Naive thymus-derived CD4-positive, alpha-beta T cell (primary cell): ENCODE measurements around the gene CRX. TPM values are rescaled to one million over a fixed set of nuclear protein-coding genes. Genes with fewer than 3 reads are reported as not detected.
"Not testable (repeated sequence)": the region's sequence is repeated elsewhere in the genome, so short reads cannot be mapped to it uniquely, and the experiment has no call there.

Experiments
- ATAC-seq: fragments of 150-1000 bp; cut with Tn5 transposase; 2 replicates; pipeline ENCODE4 v1.10.0; 2021; ENCODE audit warnings: mild to moderate bottlenecking, moderate library complexity
- CTCF ChIA-PET: fragments of 350-600 bp; sonication (Branson Sonifier 250); formaldehyde crosslinking; loops from one replicate; lab custom pipeline; 2021; ENCODE audit warnings: antibody characterized with exemption; lab: Charles Lee
- POLR2A ChIA-PET: fragments of 350-600 bp; sonication (Branson Sonifier 250); formaldehyde crosslinking; loops from one replicate; lab custom pipeline; 2021; ENCODE audit warnings: antibody characterized with exemption, inconsistent platforms; lab: Charles Lee
- DNase-seq, 9 donors: peaks; one replicate each; pipeline versions ENCODE4 v3.0.0 to v3.0.0-alpha.2; 2020 to 2022; ENCODE audit warnings: mixed read lengths in 1 of 9
- H3K27ac ChIP-seq: one replicate; pipeline ENCODE4 v1.7.0; 2013; ENCODE audit warnings: mild to moderate bottlenecking, low read depth, low read length, moderate library complexity
- H3K27me3 ChIP-seq, 2 donors: one replicate each; pipeline ENCODE4 v1.7.0; 2013; ENCODE audit warnings: low read length in 2 of 2, mild to moderate bottlenecking in 2 of 2, moderate library complexity in 2 of 2; ENCODE audit not compliant: control insufficient read depth in 2 of 2, insufficient read depth in 2 of 2
- H3K36me3 ChIP-seq, 3 experiments: 1 replicate in 2 of 3; 2 replicates in 1 of 3; pipeline ENCODE4 v1.7.0; 2013; ENCODE audit warnings: low read length in 3 of 3, mild to moderate bottlenecking in 3 of 3, moderate library complexity in 1 of 3; ENCODE audit not compliant: insufficient read depth in 3 of 3, control insufficient read depth in 2 of 3
- H3K4me1 ChIP-seq, 2 donors: one replicate each; pipeline ENCODE4 v1.7.0; 2013; ENCODE audit warnings: low read length in 2 of 2, mild to moderate bottlenecking in 2 of 2, moderate library complexity in 1 of 2; ENCODE audit not compliant: control insufficient read depth in 2 of 2, insufficient read depth in 2 of 2
- H3K4me3 ChIP-seq: 2 replicates; pipeline ENCODE4 v1.7.0; 2013; ENCODE audit warnings: mild to moderate bottlenecking, low read length
- H3K9me3 ChIP-seq, 3 experiments: 1 replicate in 2 of 3; 2 replicates in 1 of 3; pipeline ENCODE4 v1.7.0; 2013; ENCODE audit warnings: low read length in 3 of 3; ENCODE audit not compliant: control insufficient read depth in 2 of 3
- H3K27ac Mint-ChIP-seq, 9 donors: one replicate each; pipeline ENCODE4 v1.8.0; 2020 to 2022; ENCODE audit warnings: mixed read lengths in 9 of 9, mild to moderate bottlenecking in 8 of 9, moderate library complexity in 5 of 9, inconsistent platforms in 2 of 9
- H3K27me3 Mint-ChIP-seq, 5 donors: one replicate each; pipeline ENCODE4 v1.8.0; 2021 to 2022; ENCODE audit warnings: mixed read lengths in 5 of 5, mild to moderate bottlenecking in 1 of 5
- H3K36me3 Mint-ChIP-seq, 5 donors: one replicate each; pipeline ENCODE4 v1.8.0; 2020 to 2022; ENCODE audit warnings: mixed read lengths in 5 of 5, mild to moderate bottlenecking in 3 of 5, inconsistent platforms in 1 of 5
- H3K4me1 Mint-ChIP-seq, 7 donors: one replicate each; pipeline ENCODE4 v1.8.0; 2020 to 2022; ENCODE audit warnings: mixed read lengths in 7 of 7, mild to moderate bottlenecking in 3 of 7, inconsistent platforms in 1 of 7
- H3K4me3 Mint-ChIP-seq, 10 donors: one replicate each; pipeline ENCODE4 v1.8.0; 2020 to 2022; ENCODE audit warnings: mild to moderate bottlenecking in 10 of 10, mixed read lengths in 10 of 10, moderate library complexity in 6 of 10, inconsistent platforms in 2 of 10
- H3K9me3 Mint-ChIP-seq, 11 donors: one replicate each; pipeline ENCODE4 v1.8.0; 2020 to 2022; ENCODE audit warnings: mixed read lengths in 11 of 11, mild to moderate bottlenecking in 4 of 11, inconsistent platforms in 1 of 11, moderate library complexity in 1 of 11
- intact Hi-C, 2 donors: fragments of 100-400 bp; cut with micrococcal nuclease; formaldehyde crosslinking; loops; one replicate each; pipeline ENCODE4 v1.15.1; 2023
- polyA plus RNA-seq, 2 donors: library from polyadenylated mRNA; unstranded; fragments of 300-500 nt; fragmentation: Illumina TruSeq; gene quantifications; one replicate each; pipeline ENCODE4 v1.2.3, GENCODE V29; 2021
- total RNA-seq, 6 experiments: library from RNA in 5 of 6; stranded (reverse) in 5 of 6; gene quantifications; 1 replicate in 5 of 6; 2 replicates in 1 of 6; pipeline ENCODE4 v1.2.3 and lab custom pipeline; 2021 to 2026

The CRX gene
- total and polyA plus RNA-seq, 7 experiments from 2014 or later = not detected

DNA sequence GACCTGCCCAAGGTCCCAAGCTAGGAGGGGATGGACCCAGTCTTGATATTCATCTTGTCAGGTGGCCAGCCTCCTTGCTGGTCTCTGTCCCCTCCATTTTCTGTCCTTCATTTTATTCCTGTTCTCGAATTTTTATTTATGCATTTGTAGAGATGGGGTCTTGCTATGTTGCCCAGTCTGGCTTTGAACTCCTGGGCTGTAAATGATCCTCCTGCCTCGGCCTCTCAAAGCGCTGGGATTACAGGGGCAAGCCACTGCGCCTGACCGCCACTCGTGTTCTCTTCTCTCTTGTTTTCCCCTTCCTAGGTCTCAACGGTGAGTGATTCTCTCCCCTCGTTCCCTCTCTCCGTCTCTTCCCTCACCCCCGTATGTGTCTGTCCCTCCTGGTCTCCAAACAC lies 26.7 kb downstream of the CRX start:
- no peak overlapping the region for H3K4me3 Mint-ChIP-seq
- DNase-seq = no peak
- H3K27ac Mint-ChIP-seq = no peak overlapping the region
- POLR2A ChIA-PET = no interaction called here
- intact Hi-C loops = no loop called here
- CTCF ChIA-PET = interaction anchor here (1.0 kb wide), 1 partner anchor 80 kb away, joined by 3 read pairs; no protein-coding TSS in a partner anchor
- Histone ChIP-seq H3K9me3 (no peaks in the 10 kb centered on the region), H3K27ac (no peak overlapping the region), H3K4me1 (no peaks in the 10 kb centered on the region), H3K27me3 (peaks cover 5 to 6% of the 10 kb centered on the region in 2 donors), H3K4me3 (no peak overlapping the region), H3K36me3 (no peaks in the 10 kb centered on the region)
- H3K9me3 Mint-ChIP-seq = peaks cover 0 to 5% (median 0%) of the 10 kb centered on the region in 11 donors
- peaks cover 30 to 69% (median 49%) of the 10 kb centered on the region in 5 donors for H3K27me3 Mint-ChIP-seq
- H3K4me1 Mint-ChIP-seq = peaks cover 7 to 17% (median 12%) of the 10 kb centered on the region in 7 donors
- H3K36me3 Mint-ChIP-seq = peaks cover 0 to 2% (median 0%) of the 10 kb centered on the region in 5 donors
- ATAC-seq = no peak

DNA sequence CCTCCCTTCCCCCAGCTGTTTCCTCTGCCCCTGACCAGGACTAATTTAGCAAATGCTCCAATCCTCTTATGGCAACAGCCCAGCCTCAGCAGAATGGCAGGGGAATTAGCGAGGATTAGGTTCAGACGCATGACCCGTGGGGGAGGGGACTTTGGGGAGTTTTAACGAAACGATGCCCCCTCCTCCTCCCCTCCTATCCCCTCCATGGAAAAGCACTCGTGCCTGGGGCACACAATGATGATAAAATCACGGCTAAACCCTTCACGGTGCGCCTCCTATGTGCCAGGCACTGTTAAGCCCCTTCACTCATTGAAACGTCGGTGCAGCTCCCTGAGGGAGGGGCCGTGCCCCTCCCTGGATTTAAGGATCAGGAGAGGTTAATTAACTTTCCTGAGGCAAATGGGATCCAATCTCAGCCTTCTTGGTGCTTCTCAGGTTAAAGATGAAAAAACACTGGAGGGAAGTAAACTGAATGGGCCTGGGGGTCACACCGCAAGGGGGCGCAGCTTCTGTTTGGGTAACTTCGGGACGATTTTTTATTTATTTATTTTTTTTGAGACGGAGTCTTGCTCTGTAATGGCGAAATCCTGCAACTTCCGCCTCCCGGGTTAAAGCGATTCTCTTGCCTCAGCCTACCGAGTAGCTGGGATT lies 27.2 kb downstream of the CRX start:
- peaks cover 7 to 22% (median 15%) of the 10 kb centered on the region in 7 donors for H3K4me1 Mint-ChIP-seq
- intact Hi-C loops = no loop called here
- no peaks in the 10 kb centered on the region for H3K9me3 ChIP-seq
- ChIA-PET CTCF (interaction anchor here (1.1 kb wide), 1 partner anchor 18 kb away, joined by 5 read pairs; no protein-coding TSS in a partner anchor), POLR2A (interaction anchor here (0.8 kb wide), 1 partner anchor 1850 kb away, joined by 6 read pairs; no protein-coding TSS in a partner anchor)
- H3K27me3 Mint-ChIP-seq = peaks cover 33 to 70% (median 49%) of the 10 kb centered on the region in 5 donors
- H3K4me1 ChIP-seq = no peaks in the 10 kb centered on the region
- ATAC-seq (no peak), DNase-seq (peak in 5 of 9 donors; percentile 21 to 28 (median 27))
- H3K27me3 ChIP-seq = peaks cover 5 to 6% of the 10 kb centered on the region in 2 donors
- H3K9me3 Mint-ChIP-seq = peaks cover 0 to 5% (median 0%) of the 10 kb centered on the region in 11 donors
- peak overlapping the region in 6 of 10 donors; percentile 29 to 64 (median 46) for H3K4me3 Mint-ChIP-seq
- no peak overlapping the region for H3K4me3 ChIP-seq
- peaks cover 0 to 2% (median 0%) of the 10 kb centered on the region in 5 donors for H3K36me3 Mint-ChIP-seq
- no peak overlapping the region for H3K27ac ChIP-seq
- peak overlapping the region in 2 of 9 donors; percentile 9 to 13 for H3K27ac Mint-ChIP-seq
- no peaks in the 10 kb centered on the region for H3K36me3 ChIP-seq

DNA sequence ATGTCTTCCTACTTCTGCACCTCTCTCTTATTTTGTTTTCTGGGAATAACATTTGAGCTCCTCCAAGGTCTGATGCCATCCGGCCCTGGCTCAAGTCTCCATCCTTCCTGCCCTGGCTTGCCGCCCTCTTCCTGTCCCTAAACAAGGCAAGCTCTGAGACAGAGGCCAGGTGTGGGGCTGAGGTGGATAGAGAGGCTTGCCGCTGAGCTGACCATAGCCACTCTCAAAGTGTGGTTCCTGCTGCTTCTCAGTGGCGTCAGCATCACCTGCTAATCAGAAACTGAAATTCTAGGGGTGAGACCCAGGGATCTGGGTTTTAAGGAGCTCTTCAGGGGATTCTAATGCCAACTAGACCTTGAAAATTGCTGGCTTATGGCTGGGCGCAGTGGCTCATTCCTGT lies 31.3 kb downstream of the CRX start:
- Histone ChIP-seq H3K27ac (no peak overlapping the region), H3K4me3 (no peak overlapping the region), H3K27me3 (peaks cover 5 to 6% of the 10 kb centered on the region in 2 donors), H3K9me3 (no peaks in the 10 kb centered on the region), H3K4me1 (no peaks in the 10 kb centered on the region), H3K36me3 (no peaks in the 10 kb centered on the region)
- Mint-ChIP-seq H3K4me3 (no peak overlapping the region), H3K27me3 (peaks cover 31 to 47% (median 34%) of the 10 kb centered on the region in 5 donors), H3K4me1 (peaks cover 7 to 35% (median 28%) of the 10 kb centered on the region in 7 donors), H3K27ac (peak overlapping the region in 1 of 9 donors; percentile 42), H3K9me3 (peaks cover 0 to 5% (median 0%) of the 10 kb centered on the region in 11 donors), H3K36me3 (peaks cover 0 to 2% (median 0%) of the 10 kb centered on the region in 5 donors)
- ChIA-PET CTCF (interaction anchor here (0.7 kb wide), 1 partner anchor 16 kb away, joined by 3 read pairs; no protein-coding TSS in a partner anchor), POLR2A (no interaction called here)
- intact Hi-C loops = no loop called here
- DNase-seq (no peak), ATAC-seq (no peak)

DNA sequence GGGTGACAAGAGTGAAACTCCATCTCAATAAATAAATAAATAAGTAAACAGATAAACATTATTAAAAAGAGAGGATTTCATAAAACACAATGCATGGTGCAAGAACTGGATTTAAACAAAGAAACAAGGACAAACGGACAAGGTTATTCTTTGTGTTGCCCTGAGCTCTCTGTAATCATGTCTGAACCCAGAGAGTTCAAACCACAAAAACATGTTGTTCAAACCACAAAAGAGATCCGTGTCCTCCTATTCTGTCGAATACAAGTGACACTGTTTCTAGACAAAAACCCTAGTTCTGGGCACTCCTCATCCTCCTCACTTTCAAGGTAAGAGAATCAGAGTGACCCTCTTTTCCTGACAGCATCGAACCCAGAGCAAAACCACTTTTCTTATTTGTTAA lies 32.7 kb downstream of the CRX start:
- Histone ChIP-seq H3K9me3 (no peaks in the 10 kb centered on the region), H3K4me3 (no peak overlapping the region), H3K4me1 (no peaks in the 10 kb centered on the region), H3K27me3 (no peaks in the 10 kb centered on the region), H3K27ac (no peak overlapping the region), H3K36me3 (no peaks in the 10 kb centered on the region)
- Mint-ChIP-seq H3K36me3 (peaks cover 0 to 1% (median 0%) of the 10 kb centered on the region in 5 donors), H3K4me3 (peak overlapping the region in 1 of 10 donors; percentile 35), H3K27ac (no peak overlapping the region), H3K4me1 (peaks cover 5 to 26% (median 20%) of the 10 kb centered on the region in 7 donors), H3K27me3 (peaks cover 21 to 36% (median 22%) of the 10 kb centered on the region in 5 donors), H3K9me3 (peaks cover 0 to 4% (median 0%) of the 10 kb centered on the region in 11 donors)
- ChIA-PET CTCF (interaction anchor here (0.6 to 0.8 kb wide), 2 partner anchors 118 to 418 kb away, joined by 3 read pairs; no protein-coding TSS in a partner anchor), POLR2A (no interaction called here)
- intact Hi-C loops = no loop called here
- DNase-seq = peak in 1 of 9 donors; percentile 4
- ATAC-seq = no peak

DNA sequence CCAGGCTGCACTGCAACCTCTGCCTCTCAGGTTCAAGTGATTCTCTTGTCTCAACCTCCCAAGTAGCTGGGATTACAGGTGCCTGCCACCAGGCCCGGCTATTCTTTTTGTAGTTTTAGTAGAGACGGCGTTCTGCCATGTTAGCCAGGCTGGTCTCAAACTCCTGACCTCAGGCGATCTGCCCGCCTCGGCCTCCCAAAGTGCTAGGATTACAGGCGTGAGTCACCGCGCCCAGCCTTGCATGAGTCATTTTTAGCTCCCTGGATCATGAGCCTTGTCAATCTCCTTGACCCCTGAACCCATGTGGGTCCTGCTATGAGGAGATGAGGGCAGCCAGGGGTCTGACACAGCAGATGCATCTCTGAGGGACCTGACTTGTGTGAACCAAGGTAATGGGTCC lies 36.5 kb downstream of the CRX start:
- peaks cover 8 to 25% (median 15%) of the 10 kb centered on the region in 5 donors for H3K27me3 Mint-ChIP-seq
- H3K9me3 Mint-ChIP-seq, POLR2A ChIA-PET, ATAC-seq, intact Hi-C loops, H3K27ac ChIP-seq, H3K27me3 ChIP-seq, H3K36me3 ChIP-seq, H3K4me3 Mint-ChIP-seq, H3K36me3 Mint-ChIP-seq, H3K4me3 ChIP-seq, H3K4me1 ChIP-seq, DNase-seq, H3K9me3 ChIP-seq, H3K27ac Mint-ChIP-seq: not testable (repeated sequence)
- CTCF ChIA-PET = interaction anchor here (1.6 kb wide), 1 partner anchor 11 kb away, joined by 4 read pairs; no protein-coding TSS in a partner anchor
- H3K4me1 Mint-ChIP-seq = peaks cover 0 to 21% (median 17%) of the 10 kb centered on the region in 7 donors

DNA sequence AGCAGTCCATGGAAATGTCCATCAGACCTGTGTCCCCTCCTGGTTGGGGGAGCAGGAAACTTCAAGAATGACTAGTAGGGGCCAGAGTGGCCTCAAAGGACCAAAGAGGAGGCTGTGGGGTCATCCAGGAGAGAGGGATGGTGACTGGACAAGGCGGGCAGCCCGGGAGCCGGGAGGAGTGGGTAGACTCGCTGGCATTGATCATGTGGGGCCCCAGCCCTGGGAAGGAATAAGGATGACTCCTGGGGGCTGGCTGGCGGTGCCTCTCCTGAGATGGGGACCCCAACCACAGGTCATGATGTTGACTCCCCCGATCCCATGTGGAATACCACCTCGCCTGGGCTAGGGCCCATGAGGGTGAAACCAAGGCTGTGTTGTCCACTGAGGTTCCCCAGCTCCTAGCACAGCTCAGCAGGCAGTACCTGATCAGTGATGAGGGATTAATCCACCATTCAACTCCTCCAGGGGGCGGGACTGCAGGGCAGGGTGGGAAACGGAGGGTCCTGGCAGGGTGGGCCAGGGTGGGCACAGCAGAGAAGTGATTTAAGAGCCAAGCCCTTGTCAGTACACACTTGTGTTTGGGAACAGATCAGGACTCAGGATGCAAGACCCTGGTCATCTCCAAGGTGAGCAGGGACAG lies 37.0 kb downstream of the CRX start, which contains the start of gene TPRX2:
Gene TPRX2, plus strand, starts transcription at position 590 of the 640 bp plus-strand sequence. Its CDS starts 12 bp downstream, at position 602.
- H3K4me3 Mint-ChIP-seq, DNase-seq, intact Hi-C loops, POLR2A ChIA-PET, H3K4me1 ChIP-seq, H3K27ac ChIP-seq, H3K27me3 ChIP-seq, H3K4me3 ChIP-seq, H3K27ac Mint-ChIP-seq, H3K36me3 ChIP-seq, H3K9me3 ChIP-seq, ATAC-seq, H3K9me3 Mint-ChIP-seq, H3K36me3 Mint-ChIP-seq: not testable (repeated sequence)
- Mint-ChIP-seq H3K4me1 (peaks cover 0 to 17% (median 12%) of the 10 kb centered on the region in 7 donors), H3K27me3 (peaks cover 8 to 25% (median 13%) of the 10 kb centered on the region in 5 donors)
- CTCF ChIA-PET = interaction anchor here (1.6 kb wide), 1 partner anchor 10 kb away, joined by 4 read pairs; no protein-coding TSS in a partner anchor
